AG10803 (cell line): ENCODE data around the gene FAM13A.

Experiments
- DNase-seq: peaks from one replicate; pipeline ENCODE4 v3.0.0; 2010; ENCODE audit warnings: low read depth
- H3K4me3 ChIP-seq: 2 replicates; pipeline ENCODE4 v1.5.1; 2011; ENCODE audit warnings: mild to moderate bottlenecking, low read length, control low read depth
- TF ChIP-seq, protein P1 (sequence below): conservative IDR thresholded peaks from 2 replicates; pipeline ENCODE4 v1.5.1; 2011; ENCODE audit warnings: mild to moderate bottlenecking, low read length, control low read depth, inconsistent platforms

The FAM13A gene

DNA sequence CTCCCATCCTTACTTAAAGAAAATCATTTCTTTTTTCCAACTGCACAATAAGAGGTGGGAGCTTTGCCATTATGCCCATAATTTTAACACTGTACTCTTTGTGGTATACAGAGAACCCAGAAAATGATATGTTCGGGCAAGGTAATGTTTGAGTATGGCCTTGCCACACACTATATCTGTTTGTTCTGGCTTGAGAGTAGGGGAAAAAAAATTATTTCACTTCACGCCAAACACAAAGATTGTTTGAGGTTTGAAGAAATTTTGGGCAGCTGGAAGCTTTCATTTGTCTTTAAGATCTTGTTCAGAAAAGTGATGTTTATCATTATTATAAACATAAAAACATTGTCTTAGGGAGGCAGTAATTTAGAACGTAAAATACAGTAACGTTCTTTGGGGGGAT lies 244.0 kb downstream of the FAM13A start:
- no peak for DNase-seq
- no peak overlapping the region for H3K4me3 ChIP-seq
- TF ChIP-seq, protein P1, sequence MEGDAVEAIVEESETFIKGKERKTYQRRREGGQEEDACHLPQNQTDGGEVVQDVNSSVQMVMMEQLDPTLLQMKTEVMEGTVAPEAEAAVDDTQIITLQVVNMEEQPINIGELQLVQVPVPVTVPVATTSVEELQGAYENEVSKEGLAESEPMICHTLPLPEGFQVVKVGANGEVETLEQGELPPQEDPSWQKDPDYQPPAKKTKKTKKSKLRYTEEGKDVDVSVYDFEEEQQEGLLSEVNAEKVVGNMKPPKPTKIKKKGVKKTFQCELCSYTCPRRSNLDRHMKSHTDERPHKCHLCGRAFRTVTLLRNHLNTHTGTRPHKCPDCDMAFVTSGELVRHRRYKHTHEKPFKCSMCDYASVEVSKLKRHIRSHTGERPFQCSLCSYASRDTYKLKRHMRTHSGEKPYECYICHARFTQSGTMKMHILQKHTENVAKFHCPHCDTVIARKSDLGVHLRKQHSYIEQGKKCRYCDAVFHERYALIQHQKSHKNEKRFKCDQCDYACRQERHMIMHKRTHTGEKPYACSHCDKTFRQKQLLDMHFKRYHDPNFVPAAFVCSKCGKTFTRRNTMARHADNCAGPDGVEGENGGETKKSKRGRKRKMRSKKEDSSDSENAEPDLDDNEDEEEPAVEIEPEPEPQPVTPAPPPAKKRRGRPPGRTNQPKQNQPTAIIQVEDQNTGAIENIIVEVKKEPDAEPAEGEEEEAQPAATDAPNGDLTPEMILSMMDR, result no peak

DNA sequence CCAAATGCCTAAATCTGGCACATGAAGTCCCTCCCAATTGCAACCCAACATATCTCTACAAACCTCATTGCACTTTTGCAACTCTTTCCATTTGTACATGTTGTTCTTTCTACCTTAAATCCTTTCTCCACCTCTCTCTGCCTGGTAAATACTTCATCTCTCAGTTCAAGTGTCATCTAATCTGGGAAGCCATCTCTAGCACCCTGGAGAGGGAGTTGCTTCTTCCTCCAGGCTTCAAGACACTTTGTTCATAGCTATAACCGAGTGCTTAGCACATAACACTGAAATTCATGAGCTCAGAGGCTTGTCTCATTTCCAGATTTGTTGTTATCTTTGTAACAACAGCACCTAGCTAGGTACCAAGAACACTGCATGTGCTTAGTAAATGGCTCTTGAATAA lies 244.6 kb downstream of the FAM13A start:
- H3K4me3 ChIP-seq, result no peak overlapping the region
- TF ChIP-seq, protein P1, result no peak
- DNase-seq, result no peak

DNA sequence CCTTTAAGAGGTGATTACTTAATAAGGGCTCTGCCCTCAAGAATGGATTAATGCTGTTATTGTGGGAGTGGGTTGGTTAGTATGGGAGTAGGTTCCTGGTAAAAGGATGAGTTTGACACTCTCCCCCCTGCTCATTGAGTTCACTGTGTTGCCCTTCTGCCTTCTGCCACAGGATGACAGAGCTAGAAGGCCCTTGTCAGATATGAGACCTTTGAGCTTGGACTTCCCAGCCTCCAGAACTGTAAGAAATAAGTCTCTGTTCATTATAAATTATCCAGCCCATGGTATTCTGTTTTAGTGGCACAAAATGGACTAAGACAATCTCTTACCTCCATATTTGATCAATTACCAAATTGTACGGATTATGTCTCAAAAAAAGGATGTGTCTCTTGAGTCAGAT lies 245.1 kb downstream of the FAM13A start:
- TF ChIP-seq, protein P1, result no peak
- no peak for DNase-seq
- H3K4me3 ChIP-seq, result no peak overlapping the region

DNA sequence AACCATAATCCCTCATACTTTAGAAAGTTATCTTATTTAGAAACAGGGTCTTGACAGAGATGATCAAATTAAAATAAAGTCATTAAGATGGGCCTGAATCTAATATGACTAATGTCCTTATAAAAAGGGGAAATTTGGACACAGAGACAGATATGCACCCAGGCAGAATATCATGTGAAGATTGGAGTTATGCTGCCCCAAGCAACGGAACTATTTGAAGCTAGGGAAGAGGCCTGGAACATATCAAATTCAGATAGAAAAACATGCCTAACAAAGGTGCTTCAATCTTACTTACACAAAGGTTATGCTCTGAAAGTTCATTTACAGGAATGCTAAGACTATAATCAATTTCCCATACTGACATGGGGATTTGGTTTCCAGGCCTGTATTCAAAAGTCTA lies 246.7 kb downstream of the FAM13A start:
- TF ChIP-seq, protein P1, result no peak
- H3K4me3 ChIP-seq, result no peak overlapping the region
- no peak for DNase-seq

DNA sequence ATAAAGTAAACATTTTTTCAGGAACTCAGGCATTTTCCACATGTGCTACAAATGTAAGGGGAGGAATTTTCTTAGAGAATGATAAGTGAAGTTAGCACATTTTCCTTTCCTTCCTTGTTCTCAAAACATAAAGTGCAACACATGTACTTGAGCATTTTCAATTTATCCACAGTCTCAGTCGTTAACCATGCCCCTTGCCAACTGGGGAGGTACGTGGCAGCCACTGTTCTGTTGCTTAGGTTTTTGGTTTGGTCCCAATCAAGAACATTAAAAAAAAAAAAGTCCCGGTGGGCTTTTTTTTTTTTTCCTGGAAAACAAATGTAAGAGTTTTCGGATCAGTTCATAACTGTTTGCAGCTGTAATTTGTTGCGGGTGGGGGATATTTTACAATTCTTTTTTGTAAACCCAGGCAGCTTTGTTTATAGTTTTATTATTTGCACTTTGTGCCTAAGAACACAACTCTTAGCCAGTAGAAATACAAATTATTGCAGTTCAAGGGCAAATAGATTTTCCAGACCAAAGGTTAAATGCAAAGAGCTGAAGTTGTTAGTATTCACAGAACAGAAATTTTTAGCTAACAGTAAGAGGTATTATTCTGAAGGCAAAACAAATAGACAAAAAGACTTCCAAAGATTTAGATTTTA lies 247.3 kb downstream of the FAM13A start:
- peak; percentile 21 for DNase-seq
- peak overlapping the region; percentile 21 for H3K4me3 ChIP-seq
- TF ChIP-seq, protein P1, result no peak

DNA sequence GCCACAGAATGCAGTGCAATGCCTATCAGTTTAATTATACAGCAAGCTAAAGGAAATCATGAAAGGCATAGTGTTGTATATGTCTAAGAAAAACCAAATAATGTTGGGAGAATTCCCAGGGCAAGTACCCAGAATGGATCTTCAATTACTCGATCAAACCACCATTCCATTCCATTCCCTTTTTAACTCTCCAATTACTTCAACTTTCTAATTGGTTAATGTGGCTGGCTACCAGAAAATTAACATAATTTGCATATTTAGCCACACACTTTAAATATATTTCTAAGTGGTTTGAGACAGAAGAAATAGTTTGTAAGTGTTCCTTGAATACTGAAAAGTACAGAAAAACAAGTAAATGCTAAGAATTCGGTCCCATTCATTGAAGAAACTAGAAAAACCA lies 247.9 kb downstream of the FAM13A start:
- H3K4me3 ChIP-seq, result no peak overlapping the region
- TF ChIP-seq, protein P1, result no peak
- DNase-seq, result no peak

DNA sequence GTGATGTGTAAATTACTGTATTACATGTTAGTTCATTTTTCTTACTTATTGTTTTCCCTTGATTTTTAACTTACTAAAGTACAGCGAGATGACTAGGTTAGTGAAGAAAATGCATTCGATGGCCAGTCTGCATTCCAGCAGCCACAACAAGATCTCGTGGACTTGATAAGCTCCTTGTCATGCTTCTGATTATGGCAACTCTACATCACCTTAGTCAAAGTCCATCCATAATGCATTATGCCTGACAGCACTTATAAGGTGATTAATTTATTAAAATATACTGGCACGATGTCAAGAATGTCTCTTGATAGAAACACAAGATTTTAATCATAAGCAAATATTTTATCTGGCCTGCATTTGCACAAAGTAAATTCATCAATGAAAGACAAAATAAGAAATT lies 249.5 kb downstream of the FAM13A start:
- DNase-seq, result no peak
- TF ChIP-seq, protein P1, result no peak
- H3K4me3 ChIP-seq, result no peak overlapping the region
